GM19397 (cell line): ENCODE results near the gene PRKAB2.
"Not testable (repeated sequence)": the region's sequence is repeated elsewhere in the genome, so short reads cannot be mapped to it uniquely, and the experiment has no call there.

ENCODE experiments used
- ATAC-seq: cut with Tn5 transposase; IDR thresholded peaks from one replicate; pipeline ENCODE4 v1.9.1; 2021; ENCODE audit warnings: mild to moderate bottlenecking, moderate library complexity; ENCODE audit not compliant: unreplicated experiment

PRKAB2 gene

DNA sequence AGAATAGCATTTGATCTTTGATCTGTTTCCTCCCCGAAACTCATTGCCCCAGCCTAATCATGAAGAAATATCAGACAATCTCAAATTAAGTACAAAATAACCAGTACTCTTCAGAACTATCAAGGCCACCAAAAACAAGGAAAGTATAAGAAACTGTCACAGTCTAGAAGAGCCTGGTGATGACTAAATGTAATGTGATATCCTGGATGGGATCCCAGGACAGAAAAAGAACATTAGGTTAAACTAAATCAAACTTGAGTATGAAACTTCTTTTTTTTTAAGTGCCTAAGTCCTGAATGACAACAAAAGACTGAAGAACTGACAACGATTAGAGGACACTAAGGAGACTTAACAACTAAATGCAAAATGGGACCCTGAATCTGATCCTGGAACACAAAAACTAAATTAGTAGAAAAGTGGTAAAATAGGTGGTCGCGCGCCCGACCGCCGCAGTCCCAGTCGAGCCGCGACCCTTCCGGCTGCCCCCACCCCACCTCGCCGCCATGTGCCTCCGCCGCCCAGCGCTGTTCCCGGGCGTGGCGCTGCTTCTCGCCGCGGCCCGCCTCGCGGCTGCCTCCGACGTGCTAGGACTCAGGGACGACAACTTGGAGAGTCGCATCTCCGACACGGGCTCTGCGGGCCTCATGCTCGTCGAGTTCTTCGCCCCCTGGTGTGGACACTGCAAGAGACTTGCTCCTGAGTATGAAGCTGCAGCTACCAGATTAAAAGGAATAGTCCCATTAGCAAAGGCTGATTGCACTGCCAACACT is 5.5 kb upstream of the PRKAB2 start:
- no peak for ATAC-seq

- no peak for ATAC-seq
Observed at GRCh38 chr1:147171399-147172167, 687 bp downstream of the PRKAB2 start.

DNA sequence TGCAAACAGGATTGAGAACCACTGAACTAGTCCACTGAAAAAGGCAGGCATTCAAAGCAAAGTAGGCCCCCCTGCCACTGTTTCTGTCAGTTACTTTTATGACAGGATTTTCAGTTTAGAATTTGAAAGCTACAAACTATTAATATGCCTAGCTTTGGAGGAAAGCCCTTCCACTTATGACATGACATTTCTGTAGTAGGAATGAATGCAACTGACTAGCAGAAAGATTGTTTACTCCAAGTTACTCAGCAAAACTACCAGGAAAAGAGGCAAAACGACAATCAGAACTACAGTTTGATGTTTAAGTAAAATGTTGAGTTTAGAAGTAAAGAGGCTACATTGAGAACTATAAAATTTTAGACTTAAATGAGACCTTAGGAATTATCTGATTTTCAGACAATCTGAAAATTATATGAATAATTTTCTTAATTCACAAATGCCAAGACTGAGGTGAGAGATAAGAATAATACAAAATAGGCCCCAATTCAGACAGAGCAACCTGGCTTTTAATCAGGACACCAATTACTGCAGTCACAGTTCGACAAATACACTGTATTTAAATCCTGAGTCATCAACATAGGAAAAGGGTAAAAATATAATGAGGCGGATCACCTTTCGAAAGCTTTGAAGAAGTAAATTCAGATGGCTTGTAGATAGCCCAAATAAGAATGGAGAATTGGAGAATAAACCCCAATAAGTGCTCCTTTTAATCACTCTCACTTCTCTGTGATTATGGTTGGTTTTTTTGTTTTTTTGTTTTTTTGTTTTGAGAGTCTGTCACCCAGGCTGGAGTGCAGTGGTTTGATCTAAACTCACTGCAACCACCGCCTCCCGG is 2.2 kb downstream of the PRKAB2 start:
- no peak for ATAC-seq

- no peak for ATAC-seq
Observed at GRCh38 chr1:147169171-147169570, 3.1 kb downstream of the PRKAB2 start.

DNA sequence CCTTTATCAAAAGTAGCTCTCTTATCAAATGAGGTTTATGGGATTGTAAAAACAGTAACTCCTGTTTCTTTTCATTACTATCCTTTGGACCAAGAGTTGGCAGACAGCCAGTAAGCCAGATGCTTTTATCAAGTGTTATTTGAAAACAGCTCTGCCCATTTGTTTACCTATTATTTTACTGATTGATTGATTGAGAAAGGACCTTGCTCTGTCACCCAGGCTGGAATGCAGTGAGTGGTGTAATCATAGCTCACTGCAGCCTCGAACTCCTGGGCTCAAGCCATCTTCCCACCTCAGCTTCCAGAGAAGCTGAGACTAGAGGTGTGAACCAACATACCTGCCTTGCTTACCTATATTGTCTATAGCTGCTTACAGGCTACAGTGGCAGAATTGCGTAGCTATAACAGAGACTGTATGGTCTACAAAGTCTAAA is 3.6 kb downstream of the PRKAB2 start:
- no peak for ATAC-seq

- ATAC-seq, result no peak
Observed at GRCh38 chr1:147167365-147167764, 4.9 kb downstream of the PRKAB2 start.

- no peak for ATAC-seq
Observed at GRCh38 chr1:147163019-147163418, 9.3 kb downstream of the PRKAB2 start.

- no peak for ATAC-seq
Observed at GRCh38 chr1:147162093-147162492, 10.2 kb downstream of the PRKAB2 start.

DNA sequence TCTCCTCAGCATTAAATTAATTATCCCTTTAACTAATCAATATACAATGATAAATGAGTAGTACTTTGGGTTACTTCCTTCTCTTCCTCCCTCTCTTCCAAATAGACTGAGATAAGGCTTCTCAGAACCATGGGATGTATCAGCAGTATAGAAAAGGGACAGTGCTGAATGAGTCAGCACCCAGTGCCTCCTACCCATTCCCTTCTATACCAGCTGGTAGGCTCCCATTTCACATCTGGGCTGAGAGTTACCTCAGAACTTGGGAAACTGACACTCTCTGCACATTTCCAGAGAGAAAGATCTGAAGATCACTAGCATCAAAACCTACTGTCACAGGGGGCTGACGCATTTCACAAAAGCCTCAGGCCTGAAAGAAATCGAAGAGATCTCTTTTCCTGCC is 15.2 kb downstream of the PRKAB2 start:
- not testable (repeated sequence) for ATAC-seq

DNA sequence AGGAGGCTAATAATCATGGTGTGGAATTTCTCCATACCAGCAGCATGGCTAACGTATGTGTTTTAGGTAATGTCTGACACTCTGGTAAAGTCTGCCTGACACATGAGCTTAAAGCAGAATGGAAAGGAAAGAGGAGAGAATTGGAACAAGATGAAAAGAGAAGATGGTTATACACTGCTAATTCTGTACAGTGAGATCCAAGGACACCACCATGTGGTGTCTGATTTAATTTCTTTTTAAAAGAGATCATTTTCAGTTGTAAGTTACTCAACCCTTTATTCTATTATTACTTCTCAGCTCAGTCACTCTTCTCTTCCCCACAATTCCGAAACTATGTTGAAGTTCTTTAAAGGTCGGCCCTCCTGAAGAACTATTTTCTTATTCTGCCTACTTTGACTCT is 15.6 kb downstream of the PRKAB2 start:
- ATAC-seq, result no peak

- ATAC-seq, result no peak
Observed at GRCh38 chr1:147152772-147153171, 19.5 kb downstream of the PRKAB2 start.

DNA sequence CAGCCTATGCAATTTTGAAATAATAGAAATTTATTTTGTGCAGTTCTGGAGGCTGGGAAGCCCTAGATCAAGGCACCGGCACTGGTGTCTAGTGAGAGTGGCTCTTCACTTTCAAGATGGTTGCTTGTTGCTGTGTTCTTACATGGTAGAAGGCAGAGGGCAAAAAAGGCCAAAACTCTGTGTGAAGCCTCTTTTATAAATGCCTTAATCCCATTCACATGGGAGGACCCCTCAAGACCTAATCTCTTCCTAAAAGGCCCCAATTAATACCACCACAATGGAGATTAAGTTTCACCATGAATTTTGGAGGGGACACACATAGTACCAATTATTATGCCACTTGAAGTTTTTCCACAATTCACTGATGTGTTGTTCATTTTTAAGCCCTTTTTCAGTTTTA is 21.0 kb downstream of the PRKAB2 start:
- no peak for ATAC-seq

GRCh38 chr1:147142886-147143285 is 29.4 kb downstream of the PRKAB2 start:
- ATAC-seq, result no peak

GRCh38 chr1:147130721-147131120 is 41.5 kb downstream of the PRKAB2 start:
- not testable (repeated sequence) for ATAC-seq

GRCh38 chr1:147129116-147129873 is 43.0 kb downstream of the PRKAB2 start:
- no peak for ATAC-seq

DNA sequence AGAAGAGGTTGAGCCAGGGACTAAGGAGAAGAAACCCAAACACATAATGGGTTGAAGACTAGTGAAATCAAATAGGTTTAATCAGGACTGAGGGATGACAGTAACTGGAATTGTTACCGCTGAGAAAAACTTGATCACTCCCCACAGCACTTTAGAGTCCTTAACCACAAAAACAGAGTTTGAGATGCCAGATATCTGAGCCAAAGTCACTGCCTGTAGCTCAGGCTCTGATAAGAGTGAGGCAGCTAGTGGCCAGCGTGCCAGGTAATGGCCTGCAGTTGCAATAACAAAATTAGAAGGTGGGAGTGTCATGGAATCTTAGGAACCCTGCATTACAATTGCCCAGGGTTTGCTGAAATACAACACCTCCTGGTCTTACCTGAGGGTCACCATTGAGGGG is 48.0 kb downstream of the PRKAB2 start:
- ATAC-seq, result no peak

DNA sequence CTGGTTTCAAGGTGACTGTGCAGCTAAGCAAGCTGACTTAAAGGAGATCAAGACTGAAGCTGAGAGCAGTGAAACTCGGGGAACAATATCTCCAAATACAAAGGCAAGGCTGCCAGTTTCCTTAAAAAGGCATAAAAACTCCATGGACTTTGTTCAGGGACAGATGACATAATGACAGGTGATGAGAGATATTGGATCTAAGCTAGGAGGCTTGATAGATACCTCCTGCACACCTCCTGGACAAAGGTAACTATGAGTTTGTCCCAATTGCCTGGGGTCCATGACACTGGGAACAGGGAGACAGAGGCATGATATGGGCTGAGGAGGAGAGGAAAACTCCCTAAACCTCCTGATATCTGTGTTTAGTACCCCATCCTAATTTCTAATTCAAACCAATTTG is 55.2 kb downstream of the PRKAB2 start:
- no peak for ATAC-seq

- no peak for ATAC-seq
Observed at GRCh38 chr1:147115496-147115895, 56.8 kb downstream of the PRKAB2 start.

DNA sequence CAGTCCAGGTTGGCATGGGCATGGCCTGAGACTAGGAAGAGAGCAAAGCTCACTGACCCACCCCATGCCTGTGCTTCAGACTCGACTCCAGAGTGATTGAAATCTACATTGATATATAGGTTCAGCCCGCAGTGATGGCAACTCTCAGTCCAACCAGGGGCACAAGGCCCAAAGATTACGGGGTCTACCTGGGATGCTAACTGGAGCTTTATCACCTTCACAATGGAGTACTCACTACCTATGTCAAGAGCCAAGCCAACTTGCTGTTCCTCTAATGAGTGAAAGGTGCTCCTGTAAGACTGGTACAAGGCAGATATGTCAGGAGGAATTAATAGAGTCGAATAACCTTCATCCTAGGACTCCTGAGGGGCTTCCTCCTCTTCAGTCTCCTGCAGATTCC is 57.2 kb downstream of the PRKAB2 start:
- not testable (repeated sequence) for ATAC-seq

DNA sequence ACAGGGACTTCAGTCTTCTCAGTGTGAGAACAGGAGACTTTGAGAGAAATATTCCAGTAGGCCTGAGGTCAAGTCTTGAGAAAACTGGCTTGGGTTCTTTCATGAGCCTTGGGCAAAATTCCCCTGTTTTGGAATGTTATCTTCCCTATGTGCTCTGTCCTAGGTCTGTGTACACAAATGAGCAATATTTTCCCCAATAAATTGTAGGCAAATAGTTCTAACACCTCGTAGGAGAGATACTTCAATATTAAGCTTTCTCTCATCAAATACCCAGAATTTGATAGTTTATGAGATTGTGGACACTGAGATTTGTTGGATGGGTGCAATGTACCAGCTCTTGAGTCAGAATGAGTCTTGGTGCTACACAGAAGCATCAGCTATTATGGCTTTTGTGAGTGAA is 57.9 kb downstream of the PRKAB2 start:
- not testable (repeated sequence) for ATAC-seq
